IPS-15b (cell line): ENCODE results near the gene SEZ6L.

ENCODE experiments used
- H3K27me3 ChIP-seq: one replicate; pipeline ENCODE4 v1.6.1; 2013; ENCODE audit warnings: low read length; ENCODE audit not compliant: control insufficient read depth, insufficient read depth
- H3K36me3 ChIP-seq: one replicate; pipeline ENCODE4 v1.6.1; 2013; ENCODE audit warnings: low read length; ENCODE audit not compliant: control insufficient read depth, insufficient read depth
- H3K4me1 ChIP-seq: one replicate; pipeline ENCODE4 v1.6.1; 2013; ENCODE audit warnings: mild to moderate bottlenecking, low read length; ENCODE audit not compliant: control insufficient read depth, insufficient read depth
- H3K4me3 ChIP-seq: one replicate; pipeline ENCODE4 v1.5.1; 2013; ENCODE audit warnings: low read depth, low read length
- H3K9ac ChIP-seq: one replicate; pipeline ENCODE4 v1.6.1; 2013; ENCODE audit warnings: low read depth, mild to moderate bottlenecking, low read length
- H3K9me3 ChIP-seq: one replicate; pipeline ENCODE4 v1.6.1; 2013; ENCODE audit warnings: mild to moderate bottlenecking, low read length; ENCODE audit not compliant: control insufficient read depth, insufficient read depth

The SEZ6L gene

GRCh38 chr22:26354707-26355106 lies 185.4 kb downstream of the SEZ6L start:
- H3K9ac ChIP-seq, result no peak overlapping the region
- peaks cover 4% of the 10 kb centered on the region for H3K27me3 ChIP-seq
- no peaks in the 10 kb centered on the region for H3K36me3 ChIP-seq
- no peak overlapping the region for H3K4me3 ChIP-seq
- no peaks in the 10 kb centered on the region for H3K4me1 ChIP-seq
- H3K9me3 ChIP-seq, result no peaks in the 10 kb centered on the region

GRCh38 chr22:26357281-26357680 lies 188.0 kb downstream of the SEZ6L start:
- Histone ChIP-seq H3K36me3 (no peaks in the 10 kb centered on the region), H3K9ac (no peak overlapping the region), H3K9me3 (no peaks in the 10 kb centered on the region), H3K4me1 (no peaks in the 10 kb centered on the region), H3K4me3 (no peak overlapping the region), H3K27me3 (peaks cover 4% of the 10 kb centered on the region)

- Histone ChIP-seq H3K4me1 (no peaks in the 10 kb centered on the region), H3K4me3 (no peak overlapping the region), H3K9me3 (no peaks in the 10 kb centered on the region), H3K9ac (no peak overlapping the region), H3K27me3 (peaks cover 4% of the 10 kb centered on the region), H3K36me3 (no peaks in the 10 kb centered on the region)
Measured at GRCh38 chr22:26357813-26358212, 188.6 kb downstream of the SEZ6L start.

GRCh38 chr22:26359156-26359555 lies 189.9 kb downstream of the SEZ6L start:
- H3K9me3 ChIP-seq, result no peaks in the 10 kb centered on the region
- no peaks in the 10 kb centered on the region for H3K4me1 ChIP-seq
- no peak overlapping the region for H3K4me3 ChIP-seq
- no peak overlapping the region for H3K9ac ChIP-seq
- no peaks in the 10 kb centered on the region for H3K36me3 ChIP-seq
- no peaks in the 10 kb centered on the region for H3K27me3 ChIP-seq

GRCh38 chr22:26360169-26360885 lies 191.1 kb downstream of the SEZ6L start:
- Histone ChIP-seq H3K9ac (peak overlapping the region; percentile 42), H3K9me3 (no peaks in the 10 kb centered on the region), H3K4me1 (no peaks in the 10 kb centered on the region), H3K4me3 (peak overlapping the region; percentile 48), H3K36me3 (no peaks in the 10 kb centered on the region), H3K27me3 (no peaks in the 10 kb centered on the region)

GRCh38 chr22:26362471-26362870 lies 193.2 kb downstream of the SEZ6L start:
- H3K9ac ChIP-seq, result no peak overlapping the region
- H3K9me3 ChIP-seq, result no peaks in the 10 kb centered on the region
- H3K4me1 ChIP-seq, result no peaks in the 10 kb centered on the region
- no peaks in the 10 kb centered on the region for H3K36me3 ChIP-seq
- no peaks in the 10 kb centered on the region for H3K27me3 ChIP-seq
- H3K4me3 ChIP-seq, result no peak overlapping the region

- Histone ChIP-seq H3K9ac (no peak overlapping the region), H3K4me1 (no peaks in the 10 kb centered on the region), H3K4me3 (no peak overlapping the region), H3K36me3 (no peaks in the 10 kb centered on the region), H3K9me3 (no peaks in the 10 kb centered on the region), H3K27me3 (no peaks in the 10 kb centered on the region)
Measured at GRCh38 chr22:26364066-26365015, 195.1 kb downstream of the SEZ6L start.

- H3K9ac ChIP-seq, result no peak overlapping the region
- H3K36me3 ChIP-seq, result no peaks in the 10 kb centered on the region
- no peaks in the 10 kb centered on the region for H3K4me1 ChIP-seq
- H3K27me3 ChIP-seq, result no peaks in the 10 kb centered on the region
- no peak overlapping the region for H3K4me3 ChIP-seq
- H3K9me3 ChIP-seq, result no peaks in the 10 kb centered on the region
Measured at GRCh38 chr22:26367402-26368245, 198.4 kb downstream of the SEZ6L start.

GRCh38 chr22:26372890-26373289 lies 203.6 kb downstream of the SEZ6L start:
- no peaks in the 10 kb centered on the region for H3K9me3 ChIP-seq
- no peak overlapping the region for H3K9ac ChIP-seq
- H3K4me3 ChIP-seq, result no peak overlapping the region
- no peaks in the 10 kb centered on the region for H3K27me3 ChIP-seq
- no peaks in the 10 kb centered on the region for H3K36me3 ChIP-seq
- H3K4me1 ChIP-seq, result peaks cover 3% of the 10 kb centered on the region

GRCh38 chr22:26374391-26375026 lies 205.2 kb downstream of the SEZ6L start:
- H3K36me3 ChIP-seq, result no peaks in the 10 kb centered on the region
- H3K4me3 ChIP-seq, result no peak overlapping the region
- no peaks in the 10 kb centered on the region for H3K27me3 ChIP-seq
- no peaks in the 10 kb centered on the region for H3K9me3 ChIP-seq
- peaks cover 4% of the 10 kb centered on the region for H3K4me1 ChIP-seq
- H3K9ac ChIP-seq, result no peak overlapping the region

GRCh38 chr22:26377170-26377830 lies 208.0 kb downstream of the SEZ6L start:
- no peaks in the 10 kb centered on the region for H3K36me3 ChIP-seq
- H3K4me3 ChIP-seq, result peak overlapping the region; percentile 22
- no peak overlapping the region for H3K9ac ChIP-seq
- no peaks in the 10 kb centered on the region for H3K27me3 ChIP-seq
- no peaks in the 10 kb centered on the region for H3K9me3 ChIP-seq
- H3K4me1 ChIP-seq, result peaks cover 4% of the 10 kb centered on the region
